Measurements from ENCODE around the gene ABHD16A.

- TF ChIP-seq CTCF (conservative IDR thresholded peaks at IDR 0.05; ENCODE audit: low read length) (no peak), EZH2phosphoT487 (IDR thresholded peaks at IDR 0.05; ENCODE audit: borderline replicate concordance) (no peak)
Measured at GRCh38 chr6:31737315-31737990, 34.3 kb upstream of the ABHD16A start.
